SK-N-SH (cell line): ENCODE results near the gene IQCF2.

Experiments
- CTCF ChIP-seq: fragments of 200-600 bp; sonication (generic); IDR thresholded peaks from 2 replicates; pipeline ENCODE4 v1.6.1; 2017; ENCODE audit warnings: antibody characterized with exemption, mild to moderate bottlenecking, moderate library complexity
- EZH2phosphoT487 ChIP-seq: fragments of 200-600 bp; sonication (generic); IDR thresholded peaks from 2 replicates; pipeline ENCODE4 v1.6.1; 2017; ENCODE audit warnings: low read depth, mixed run types, mild to moderate bottlenecking, antibody characterized with exemption, moderate library complexity, borderline replicate concordance
- FOXM1 ChIP-seq: IDR thresholded peaks from 2 replicates; pipeline ENCODE4 v1.4.0; 2012; ENCODE audit warnings: low read depth, mild to moderate bottlenecking
- NFIC ChIP-seq: IDR thresholded peaks from 2 replicates; pipeline ENCODE4 v1.4.0; 2012; ENCODE audit warnings: borderline replicate concordance
- POLR2AphosphoS5 ChIP-seq: IDR thresholded peaks from 2 replicates; pipeline ENCODE4 v1.6.1; 2012; ENCODE audit warnings: low read depth, low read length
- RAD21 ChIP-seq: IDR thresholded peaks from 2 replicates; pipeline ENCODE4 v1.6.1; 2012; ENCODE audit warnings: mild to moderate bottlenecking, low read length
- RCOR1 ChIP-seq: fragments of 150-350 bp; IDR thresholded peaks from 2 replicates; pipeline ENCODE4 v1.6.1; 2017; ENCODE audit warnings: antibody characterized with exemption, low read length
- REST ChIP-seq: IDR thresholded peaks from 2 replicates; pipeline ENCODE4 v1.6.1; 2012; ENCODE audit warnings: mild to moderate bottlenecking, low read depth, low read length, moderate library complexity
- SIN3A ChIP-seq: IDR thresholded peaks from 2 replicates; pipeline ENCODE4 v1.6.1; 2012; ENCODE audit warnings: low read depth, mild to moderate bottlenecking, low read length, moderate library complexity, borderline replicate concordance
- TAF1 ChIP-seq: IDR thresholded peaks from 2 replicates; pipeline ENCODE4 v1.6.1; 2012; ENCODE audit warnings: low read depth, mild to moderate bottlenecking, low read length, moderate library complexity, borderline replicate concordance
- TEAD4 ChIP-seq: IDR thresholded peaks from 2 replicates; pipeline ENCODE4 v1.4.0; 2012; ENCODE audit warnings: mild to moderate bottlenecking, borderline replicate concordance; ENCODE audit not compliant: insufficient read depth
- TF ChIP-seq, protein P1 (sequence below): IDR thresholded peaks from 2 replicates; pipeline ENCODE4 v1.4.0; 2012; ENCODE audit warnings: low read depth

DNA sequence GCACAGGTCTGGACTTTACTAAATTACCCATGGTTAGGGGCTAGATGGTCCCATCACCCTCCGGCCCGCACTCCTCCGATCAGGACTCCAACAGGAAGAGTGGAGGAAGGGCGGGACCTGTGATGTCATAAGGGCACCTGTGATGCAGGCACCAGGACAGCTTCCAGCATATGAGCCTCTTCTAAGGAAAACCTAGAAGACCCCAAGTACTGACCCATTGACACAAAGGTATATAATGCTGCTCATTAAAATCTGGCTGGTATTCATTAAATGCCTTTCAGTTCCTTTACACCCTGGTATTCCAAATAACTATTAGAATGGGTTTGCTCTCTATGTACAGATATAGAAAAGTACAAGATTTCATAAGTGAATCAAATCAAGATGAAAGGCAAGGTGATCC lies 14.1 kb downstream of the IQCF2 start, which contains the start of gene IQCF5:
- TF ChIP-seq CTCF (no peak), EZH2phosphoT487 (no peak), POLR2AphosphoS5 (no peak), RAD21 (no peak), NFIC (no peak), SIN3A (no peak), RCOR1 (no peak), REST (no peak), FOXM1 (no peak), TEAD4 (no peak), TAF1 (no peak)
- TF ChIP-seq, protein P1, sequence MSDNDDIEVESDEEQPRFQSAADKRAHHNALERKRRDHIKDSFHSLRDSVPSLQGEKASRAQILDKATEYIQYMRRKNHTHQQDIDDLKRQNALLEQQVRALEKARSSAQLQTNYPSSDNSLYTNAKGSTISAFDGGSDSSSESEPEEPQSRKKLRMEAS = no peak
